Heart right ventricle (tissue), 16 donors: ENCODE measurements around the gene ARID4B. TPM values are rescaled to one million over a fixed set of nuclear protein-coding genes. Genes with fewer than 3 reads are reported as not detected.
A peak's percentile ranks its signal among the peaks of the same experiment; 100 is the strongest.
"Not testable (repeated sequence)": the region's sequence is repeated elsewhere in the genome, so short reads cannot be mapped to it uniquely, and the experiment has no call there.

Source experiments
- ATAC-seq, 8 donors: fragments of 200-7000 bp; cut with Tn5 transposase; one replicate each; pipeline ENCODE4 v1.9.1; 2020; ENCODE audit warnings: mild to moderate bottlenecking in 8 of 8, moderate library complexity in 8 of 8, moderate number of reproducible peaks in 1 of 8
- DNase-seq, 2 donors: peaks; one replicate each; pipeline ENCODE4 v3.0.0-alpha.2; 2020
- H3K27ac ChIP-seq, 10 donors: fragments of 200-600 bp; sonication (generic) in 2 of 10; one replicate each; pipeline versions ENCODE4 v1.5.0 to v1.8.0; 2020 to 2022; ENCODE audit warnings: mild to moderate bottlenecking in 3 of 10
- H3K27me3 ChIP-seq, 7 donors: fragments of 200-600 bp; one replicate each; pipeline ENCODE4 v1.8.0; 2021 to 2022; ENCODE audit warnings: mild to moderate bottlenecking in 2 of 7
- H3K36me3 ChIP-seq, 9 donors: fragments of 200-600 bp; sonication (generic) in 1 of 9; one replicate each; pipeline versions ENCODE4 v1.5.0 to v1.8.0; 2020 to 2022; ENCODE audit warnings: mild to moderate bottlenecking in 2 of 9
- H3K4me1 ChIP-seq, 9 donors: fragments of 200-600 bp; sonication (generic) in 1 of 9; one replicate each; pipeline versions ENCODE4 v1.5.0 to v1.8.0; 2020 to 2022; ENCODE audit warnings: mild to moderate bottlenecking in 4 of 9
- H3K4me3 ChIP-seq, 10 donors: fragments of 200-600 bp; sonication (generic) in 2 of 10; one replicate each; pipeline versions ENCODE4 v1.5.0 to v1.8.0; 2020 to 2022; ENCODE audit warnings: mild to moderate bottlenecking in 7 of 10, moderate library complexity in 2 of 10
- H3K9me3 ChIP-seq, 11 donors: fragments of 200-600 bp in 10 of 11; sonication (generic) in 2 of 11; one replicate each; pipeline versions ENCODE4 v1.5.0 to v1.8.0; 2013 to 2022; ENCODE audit warnings: mild to moderate bottlenecking in 2 of 11, control low read depth in 1 of 11, moderate library complexity in 1 of 11
- CTCF ChIP-seq, 9 donors: fragments of 200-600 bp; sonication (generic) in 2 of 9; IDR thresholded peaks; one replicate each; pipeline versions ENCODE4 v1.5.0 to v1.8.0; 2021 to 2022; ENCODE audit warnings: antibody characterized with exemption in 9 of 9, mild to moderate bottlenecking in 5 of 9, moderate library complexity in 1 of 9
- WGBS, 2 donors: extraction: QIAGEN DNeasy Blood & Tissue Kit; methylation state at CpG; one replicate each; pipeline ENCODE4 v1.1.7; 2013; ENCODE audit warnings: inconsistent platforms in 1 of 2; 5-methylcytosine and 5-hydroxymethylcytosine counted together
- intact Hi-C, 10 donors: fragments of 100-400 bp; cut with DNase I; formaldehyde crosslinking; loops; one replicate each; pipeline versions ENCODE4 v1.11.1 to v1.14.2; 2022
- polyA plus RNA-seq, 2 donors: library from polyadenylated mRNA; stranded (reverse); fragments of 200-250 nt; gene quantifications; one replicate each; pipeline ENCODE4 v1.2.3, GENCODE V29; 2013
- total RNA-seq, 10 donors: library from RNA; stranded (reverse); fragmentation: NEBNext Ultra II Directional in 3 of 10; extraction: Animal tissue kit (Norgen Biotek cat#: 25700) in 3 of 10; gene quantifications; one replicate each; pipeline versions ENCODE4 v1.2.1 to v1.2.4, GENCODE V29; 2021 to 2023
- donor health status: Arrhythmogenic right ventricular cardiomyopathy.
- donor health status: ischemic (EF 13 %, LVEDD 7.1; RV severe dilation, severe dysfunction).
- donor health status: healthy with polysubstance abuse.
- donor health status: DM: no; HTN: yes; CAD: no.
- donor health status: DM: no; HTN: no; CAD: no.
- donor health status: ischemic (EF 25% LVEDD 6.9; RV normal size, moderate dysfunction).
- donor health status: ischemic (EF 25% LVEDD 5.7; RV mildly dilated, moderate dysfunction).
- donor health status: healthy.
- donor health status: DM: yes; HTN: yes; CAD: no.
- donor health status: Ischemic cardiomyopathy.
- donor health status: ischemic (EF 35%, LVEDD 5.7; RV mildly dilated, moderate dysfunction).
- donor health status: nonischemic (EF 11% LVEDD 7.7; RV severe dilation, severe dysfunction).
- donor health status: DM: yes; HTN: yes; CAD: no.
- donor health status: PGD.
- donor health status: ischemic (EF 29% LVEDD 5.4; RV normal size, mild dysfunction).
- donor health status: nonischemic (EF 23%, LVEDD 6.1; RV moderate dilation, normal function).

Gene ARID4B
- total and polyA plus RNA-seq, 12 donors: 4.8 to 21.5 (median 15.5) TPM

- TF ChIP-seq CTCF (IDR thresholded peaks at IDR 0.05): no peak
- H3K4me3 ChIP-seq: no peak overlapping the region
- peaks cover 5 to 50% (median 36%) of the 10 kb centered on the region in 9 donors for H3K4me1 ChIP-seq
- DNase-seq: no peak
- H3K36me3 ChIP-seq: peaks cover 0 to 12% (median 0%) of the 10 kb centered on the region in 9 donors
- intact Hi-C loops: loop anchor here in 1 of 10 donors (10.0 kb wide), 1 partner anchor 60 kb away; the partner anchor contains the start of genes ARID4B and GGPS1
- H3K27ac ChIP-seq: no peak overlapping the region
- no peaks in the 10 kb centered on the region for H3K27me3 ChIP-seq
- H3K9me3 ChIP-seq: no peaks in the 10 kb centered on the region
- ATAC-seq: no peak
Observed at GRCh38 chr1:235264327-235264726, 63.7 kb downstream of the ARID4B start.

GRCh38 chr1:235262539-235262938 is 65.4 kb downstream of the ARID4B start:
- H3K27me3 ChIP-seq: no peaks in the 10 kb centered on the region
- H3K36me3 ChIP-seq: peaks cover 0 to 21% (median 0%) of the 10 kb centered on the region in 9 donors
- no peak overlapping the region for H3K4me3 ChIP-seq
- no peak overlapping the region for H3K27ac ChIP-seq
- H3K4me1 ChIP-seq: peaks cover 5 to 56% (median 41%) of the 10 kb centered on the region in 9 donors
- WGBS, 2 donors: 98 to 99% methylated on average over 3 of the region's 3 CpGs
- TF ChIP-seq CTCF (IDR thresholded peaks at IDR 0.05): no peak
- DNase-seq: no peak
- intact Hi-C loops: loop anchor here in 1 of 10 donors (10.0 kb wide), 1 partner anchor 62 kb away; the partner anchor contains the start of genes ARID4B and GGPS1
- no peak for ATAC-seq
- H3K9me3 ChIP-seq: no peaks in the 10 kb centered on the region

- Histone ChIP-seq H3K27ac (no peak overlapping the region), H3K27me3 (no peaks in the 10 kb centered on the region), H3K4me1 (peaks cover 5 to 50% (median 38%) of the 10 kb centered on the region in 9 donors), H3K9me3 (no peaks in the 10 kb centered on the region), H3K4me3 (no peak overlapping the region), H3K36me3 (peaks cover 0 to 30% (median 0%) of the 10 kb centered on the region in 9 donors)
- DNase-seq (no peak), ATAC-seq (no peak)
- 84 to 86% methylated on average over 4 of the region's 4 CpGs for WGBS, 2 donors
- intact Hi-C loops: loop anchor here in 1 of 10 donors (10.0 kb wide), 1 partner anchor 64 kb away; the partner anchor contains the start of genes ARID4B and GGPS1
- TF ChIP-seq CTCF (IDR thresholded peaks at IDR 0.05): no peak
Observed at GRCh38 chr1:235261243-235261642, 66.7 kb downstream of the ARID4B start.

- H3K36me3 ChIP-seq: peaks cover 0 to 30% (median 0%) of the 10 kb centered on the region in 9 donors
- peaks cover 0 to 38% (median 23%) of the 10 kb centered on the region in 9 donors for H3K4me1 ChIP-seq
- intact Hi-C loops: loop anchor here in 5 of 10 donors (2.0 to 10.0 kb wide), 5 partner anchors 56 to 76 kb away; partner anchors contain the start of genes ARID4B (in 2 of the 5) and GGPS1 (in 2 of the 5)
- ATAC-seq: peak in 7 of 8 donors; percentile 16 to 55 (median 42)
- WGBS, 2 donors: 68 to 72% methylated on average over 1 of the region's 1 CpG
- H3K27ac ChIP-seq: peak overlapping the region in 1 of 10 donors; percentile 5
- no peaks in the 10 kb centered on the region for H3K9me3 ChIP-seq
- DNase-seq: no peak
- no peak for TF ChIP-seq CTCF (IDR thresholded peaks at IDR 0.05)
- no peaks in the 10 kb centered on the region for H3K27me3 ChIP-seq
- H3K4me3 ChIP-seq: no peak overlapping the region
Observed at GRCh38 chr1:235259133-235259778, 68.7 kb downstream of the ARID4B start.

GRCh38 chr1:235258068-235258467 is 69.9 kb downstream of the ARID4B start:
- not testable (repeated sequence) for DNase-seq, H3K4me3 ChIP-seq, H3K27ac ChIP-seq, H3K9me3 ChIP-seq, H3K27me3 ChIP-seq, ATAC-seq
- intact Hi-C loops: loop anchor here in 5 of 10 donors (2.0 to 10.0 kb wide), 5 partner anchors 57 to 77 kb away; partner anchors contain the start of genes ARID4B (in 2 of the 5) and GGPS1 (in 2 of the 5)
- peaks cover 0 to 30% (median 0%) of the 10 kb centered on the region in 9 donors for H3K36me3 ChIP-seq
- H3K4me1 ChIP-seq: peaks cover 0 to 39% (median 19%) of the 10 kb centered on the region in 9 donors
- WGBS, 2 donors: 95 to 96% methylated on average over 6 of the region's 6 CpGs
